ENCODE results near the gene SPATA1. TPM values are rescaled to one million over a fixed set of nuclear protein-coding genes. Genes with fewer than 3 reads are reported as not detected.

The SPATA1 gene
- total and polyA plus RNA-seq, 2 of the 13 experiments (the other 11 are each of a cell fraction or from before 2014, with no cell fraction given): 0.70 to 1.4 TPM

DNA sequence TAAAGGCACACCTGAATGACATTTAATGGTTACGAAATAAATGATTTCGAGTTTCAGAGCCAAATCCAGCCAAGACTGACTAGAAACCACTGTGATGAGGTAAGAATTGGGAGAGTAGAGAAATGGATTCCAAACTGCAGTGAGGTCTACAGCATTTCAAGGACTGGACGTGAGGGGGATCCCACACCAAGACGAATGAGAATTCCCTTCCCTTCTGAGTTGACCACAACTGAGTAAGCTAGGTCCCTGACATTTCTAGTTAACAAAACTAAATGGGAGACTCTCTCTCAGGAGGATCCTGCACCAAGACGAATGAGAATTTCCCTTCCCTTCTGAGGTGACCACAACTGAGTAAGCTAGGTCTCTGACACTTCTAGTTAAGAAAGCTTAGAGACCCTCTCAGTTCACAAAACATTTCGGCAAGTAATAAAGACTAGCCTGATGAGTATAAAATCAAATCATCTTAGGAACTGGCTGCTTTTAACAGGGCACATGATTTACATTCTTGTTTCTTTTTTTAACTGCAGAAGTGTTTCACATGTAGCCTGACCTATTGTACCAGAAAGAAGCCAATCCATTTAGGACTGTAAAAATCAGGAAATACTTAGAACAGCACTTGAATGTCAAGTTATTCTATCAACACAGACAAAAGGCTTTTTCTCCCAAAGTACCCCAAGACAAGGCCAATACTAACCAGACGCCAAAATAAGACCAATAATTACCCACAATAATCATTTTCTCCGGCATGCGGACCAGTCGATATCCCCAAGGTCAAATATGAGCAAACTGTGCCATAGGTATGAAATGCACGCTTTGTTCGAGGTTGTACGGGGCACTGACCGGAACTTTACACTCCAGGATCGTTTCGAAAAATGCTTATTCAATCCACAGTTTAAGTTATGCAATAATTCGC is 1.4 kb upstream of the SPATA1 start (continued):
- TF ChIP-seq, protein P1, sequence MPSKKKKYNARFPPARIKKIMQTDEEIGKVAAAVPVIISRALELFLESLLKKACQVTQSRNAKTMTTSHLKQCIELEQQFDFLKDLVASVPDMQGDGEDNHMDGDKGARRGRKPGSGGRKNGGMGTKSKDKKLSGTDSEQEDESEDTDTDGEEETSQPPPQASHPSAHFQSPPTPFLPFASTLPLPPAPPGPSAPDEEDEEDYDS (CRISPR knock-in tag; IDR thresholded peaks at IDR 0.05): no peak
- no peak for TF ChIP-seq TCF7L2 (IDR thresholded peaks at IDR 0.05; ENCODE audit: low read depth, low read length)
- TF ChIP-seq, protein P2, sequence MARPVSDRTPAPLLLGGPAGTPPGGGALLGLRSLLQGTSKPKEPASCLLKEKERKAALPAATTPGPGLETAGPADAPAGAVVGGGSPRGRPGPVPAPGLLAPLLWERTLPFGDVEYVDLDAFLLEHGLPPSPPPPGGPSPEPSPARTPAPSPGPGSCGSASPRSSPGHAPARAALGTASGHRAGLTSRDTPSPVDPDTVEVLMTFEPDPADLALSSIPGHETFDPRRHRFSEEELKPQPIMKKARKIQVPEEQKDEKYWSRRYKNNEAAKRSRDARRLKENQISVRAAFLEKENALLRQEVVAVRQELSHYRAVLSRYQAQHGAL (CRISPR knock-in tag; IDR thresholded peaks at IDR 0.05; ENCODE audit: not compliant biosample characterization): no peak
- TF ChIP-seq NR1H2 (CRISPR knock-in tag; IDR thresholded peaks at IDR 0.05; ENCODE audit: borderline replicate concordance, low read depth): no peak
- no peak for TF ChIP-seq SIX1 (CRISPR knock-in tag; IDR thresholded peaks at IDR 0.05; ENCODE audit: borderline replicate concordance)
- TF ChIP-seq RFX3 (CRISPR knock-in tag; IDR thresholded peaks at IDR 0.05): no peak
- no peak for TF ChIP-seq POLR2G (IDR thresholded peaks at IDR 0.05; ENCODE audit: low read depth, low read length)
- TF ChIP-seq SMAD3 (CRISPR knock-in tag; IDR thresholded peaks at IDR 0.05): peak; percentile 40; the same call in 1 of the 2 replicates
- TF ChIP-seq ZNF20 (CRISPR knock-in tag; IDR thresholded peaks at IDR 0.05): no peak
- no peak for TF ChIP-seq NFE2L1 (CRISPR knock-in tag; IDR thresholded peaks at IDR 0.05; ENCODE audit: borderline replicate concordance)
- TF ChIP-seq ZNF337 (CRISPR knock-in tag; IDR thresholded peaks at IDR 0.05; ENCODE audit: borderline replicate concordance, low read depth): no peak
- TF ChIP-seq, protein P3, sequence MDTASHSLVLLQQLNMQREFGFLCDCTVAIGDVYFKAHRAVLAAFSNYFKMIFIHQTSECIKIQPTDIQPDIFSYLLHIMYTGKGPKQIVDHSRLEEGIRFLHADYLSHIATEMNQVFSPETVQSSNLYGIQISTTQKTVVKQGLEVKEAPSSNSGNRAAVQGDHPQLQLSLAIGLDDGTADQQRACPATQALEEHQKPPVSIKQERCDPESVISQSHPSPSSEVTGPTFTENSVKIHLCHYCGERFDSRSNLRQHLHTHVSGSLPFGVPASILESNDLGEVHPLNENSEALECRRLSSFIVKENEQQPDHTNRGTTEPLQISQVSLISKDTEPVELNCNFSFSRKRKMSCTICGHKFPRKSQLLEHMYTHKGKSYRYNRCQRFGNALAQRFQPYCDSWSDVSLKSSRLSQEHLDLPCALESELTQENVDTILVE (CRISPR knock-in tag; IDR thresholded peaks at IDR 0.05): peak; percentile 66; the same call in 1 of the 2 replicates
- no peak for TF ChIP-seq ZMYM3 (CRISPR knock-in tag; IDR thresholded peaks at IDR 0.05)
- no peak for TF ChIP-seq ZFP82 (CRISPR knock-in tag; IDR thresholded peaks at IDR 0.05; ENCODE audit: borderline replicate concordance)
- TF ChIP-seq ZNF773 (CRISPR knock-in tag; IDR thresholded peaks at IDR 0.05; ENCODE audit: borderline replicate concordance): no peak
- no peak for TF ChIP-seq ZNF644 (CRISPR knock-in tag; IDR thresholded peaks at IDR 0.05; ENCODE audit: low read depth)
- TF ChIP-seq, protein P4, sequence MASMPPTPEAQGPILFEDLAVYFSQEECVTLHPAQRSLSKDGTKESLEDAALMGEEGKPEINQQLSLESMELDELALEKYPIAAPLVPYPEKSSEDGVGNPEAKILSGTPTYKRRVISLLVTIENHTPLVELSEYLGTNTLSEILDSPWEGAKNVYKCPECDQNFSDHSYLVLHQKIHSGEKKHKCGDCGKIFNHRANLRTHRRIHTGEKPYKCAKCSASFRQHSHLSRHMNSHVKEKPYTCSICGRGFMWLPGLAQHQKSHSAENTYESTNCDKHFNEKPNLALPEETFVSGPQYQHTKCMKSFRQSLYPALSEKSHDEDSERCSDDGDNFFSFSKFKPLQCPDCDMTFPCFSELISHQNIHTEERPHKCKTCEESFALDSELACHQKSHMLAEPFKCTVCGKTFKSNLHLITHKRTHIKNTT (CRISPR knock-in tag; IDR thresholded peaks at IDR 0.05): no peak
- no peak for TF ChIP-seq KDM5B (CRISPR knock-in tag; IDR thresholded peaks at IDR 0.05; ENCODE audit: borderline replicate concordance)
- no peak for TF ChIP-seq NFE2L2 (IDR thresholded peaks at IDR 0.05; ENCODE audit: low read length)
- TF ChIP-seq, protein P5, sequence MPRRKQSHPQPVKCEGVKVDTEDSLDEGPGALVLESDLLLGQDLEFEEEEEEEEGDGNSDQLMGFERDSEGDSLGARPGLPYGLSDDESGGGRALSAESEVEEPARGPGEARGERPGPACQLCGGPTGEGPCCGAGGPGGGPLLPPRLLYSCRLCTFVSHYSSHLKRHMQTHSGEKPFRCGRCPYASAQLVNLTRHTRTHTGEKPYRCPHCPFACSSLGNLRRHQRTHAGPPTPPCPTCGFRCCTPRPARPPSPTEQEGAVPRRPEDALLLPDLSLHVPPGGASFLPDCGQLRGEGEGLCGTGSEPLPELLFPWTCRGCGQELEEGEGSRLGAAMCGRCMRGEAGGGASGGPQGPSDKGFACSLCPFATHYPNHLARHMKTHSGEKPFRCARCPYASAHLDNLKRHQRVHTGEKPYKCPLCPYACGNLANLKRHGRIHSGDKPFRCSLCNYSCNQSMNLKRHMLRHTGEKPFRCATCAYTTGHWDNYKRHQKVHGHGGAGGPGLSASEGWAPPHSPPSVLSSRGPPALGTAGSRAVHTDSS (CRISPR knock-in tag; conservative IDR thresholded peaks at IDR 0.05): no peak
- TF ChIP-seq ZNF550 (CRISPR knock-in tag; IDR thresholded peaks at IDR 0.05; ENCODE audit: borderline replicate concordance): no peak
- TF ChIP-seq FOXA1 (IDR thresholded peaks at IDR 0.05): no peak
- TF ChIP-seq FOXA1 (CRISPR knock-in tag; IDR thresholded peaks at IDR 0.05): no peak
- no peak for TF ChIP-seq CHD2 (IDR thresholded peaks at IDR 0.05; ENCODE audit: low read depth, low read length)
- TF ChIP-seq HOXD1 (CRISPR knock-in tag; IDR thresholded peaks at IDR 0.05): 0 out of 2 replicates have a peak, but pooled peaks have one; percentile 51
- TF ChIP-seq ARHGAP35 (CRISPR knock-in tag; IDR thresholded peaks at IDR 0.05; ENCODE audit: borderline replicate concordance): no peak
- no peak for TF ChIP-seq ZKSCAN5 (CRISPR knock-in tag; IDR thresholded peaks at IDR 0.05)
